Activated CD8-positive, alpha-beta memory T cell treated with anti-CD3 and anti-CD28 coated beads, Interleukin-2, amount 50 U/mL, for 24 hours (primary cell): Measurements from ENCODE around the gene ANKAR.
"Not testable (repeated sequence)": the region's sequence is repeated elsewhere in the genome, so short reads cannot be mapped to it uniquely, and the experiment has no call there.

Source experiments
- DNase-seq: peaks from one replicate; pipeline ENCODE4 v3.0.0-alpha.2; 2020; ENCODE audit errors: extremely low read depth

The ANKAR gene

GRCh38 chr2:189674374-189675112, at the start of gene ANKAR:
TSS of gene ANKAR (plus strand) at chr2:189674670. CDS start at chr2:189676491, 1,821 bp downstream.
- DNase-seq, result no peak

- no peak for DNase-seq
Measured at GRCh38 chr2:189625636-189626035, 48.8 kb upstream of the ANKAR start.

GRCh38 chr2:189627789-189628188, 46.7 kb upstream of the ANKAR start:
- no peak for DNase-seq

GRCh38 chr2:189628817-189629530, 45.5 kb upstream of the ANKAR start:
- DNase-seq, result no peak

GRCh38 chr2:189629531-189630453, 44.7 kb upstream of the ANKAR start:
- no peak for DNase-seq

- no peak for DNase-seq
Measured at GRCh38 chr2:189631849-189632248, 42.6 kb upstream of the ANKAR start.

- DNase-seq, result no peak
Measured at GRCh38 chr2:189633392-189633811, 41.1 kb upstream of the ANKAR start.

GRCh38 chr2:189635353-189635752, 39.1 kb upstream of the ANKAR start:
- no peak for DNase-seq

GRCh38 chr2:189638301-189639006, 36.0 kb upstream of the ANKAR start:
- DNase-seq, result no peak

GRCh38 chr2:189639007-189639609, 35.4 kb upstream of the ANKAR start:
- DNase-seq, result no peak

- DNase-seq, result no peak
Measured at GRCh38 chr2:189641002-189641401, 33.5 kb upstream of the ANKAR start.

GRCh38 chr2:189641590-189641989, 32.9 kb upstream of the ANKAR start:
- no peak for DNase-seq

GRCh38 chr2:189646521-189646920, 27.9 kb upstream of the ANKAR start:
- DNase-seq, result no peak

- DNase-seq, result no peak
Measured at GRCh38 chr2:189648846-189649509, 25.5 kb upstream of the ANKAR start.

- DNase-seq, result no peak
Measured at GRCh38 chr2:189651284-189651683, 23.2 kb upstream of the ANKAR start.

GRCh38 chr2:189653464-189653863, 21.0 kb upstream of the ANKAR start:
- not testable (repeated sequence) for DNase-seq

GRCh38 chr2:189654641-189655040, 19.8 kb upstream of the ANKAR start:
- no peak for DNase-seq

- no peak for DNase-seq
Measured at GRCh38 chr2:189657867-189658266, 16.6 kb upstream of the ANKAR start.

- no peak for DNase-seq
Measured at GRCh38 chr2:189658306-189659212, 15.9 kb upstream of the ANKAR start.
